PC-9 (cell line): ENCODE data around the gene NEK8. TPM values are rescaled to one million over a fixed set of nuclear protein-coding genes. Genes with fewer than 3 reads are reported as not detected.

ENCODE experiments used
- BruUV-seq: library from RNA; stranded (reverse); fragments of 400-500 nt; replicated peaks from 2 replicates; lab custom pipeline; 2021; lab: Mats Ljungman, UMichigan
- CTCF ChIA-PET: fragments of 300-600 bp; sonication (Branson Sonifier 250); formaldehyde crosslinking; loops from one replicate; lab custom pipeline; 2022; ENCODE audit warnings: antibody characterized with exemption; lab: Charles Lee
- POLR2A ChIA-PET: fragments of 300-600 bp; sonication (Branson Sonifier 250); formaldehyde crosslinking; loops from one replicate; lab custom pipeline; 2022; ENCODE audit warnings: antibody characterized with exemption; ENCODE audit not compliant: unreplicated experiment; lab: Charles Lee
- DNase-seq, 2 experiments: peaks; one replicate each; pipeline versions ENCODE4 v3.0.0 to v3.0.0-alpha.2; 2015 to 2022; ENCODE audit warnings: mixed read lengths in 1 of 2
- H2AFZ ChIP-seq: fragments of 200-600 bp; sonication (generic); 2 replicates; pipeline ENCODE4 v1.8.1; 2017; ENCODE audit warnings: antibody characterized with exemption
- H3F3A ChIP-seq: fragments of 200-600 bp; sonication (generic); 2 replicates; pipeline ENCODE4 v1.8.1; 2017; ENCODE audit warnings: antibody characterized with exemption, mild to moderate bottlenecking, low read depth; ENCODE audit not compliant: insufficient read depth
- H3K27ac ChIP-seq: fragments of 200-600 bp; sonication (generic); 2 replicates; pipeline ENCODE4 v1.6.1; 2016; ENCODE audit warnings: mixed run types
- H3K27me3 ChIP-seq: fragments of 200-600 bp; sonication (generic); 2 replicates; pipeline ENCODE4 v1.6.1; 2016; ENCODE audit warnings: low read depth, mixed run types; ENCODE audit not compliant: insufficient read depth
- H3K36me3 ChIP-seq: fragments of 200-600 bp; sonication (generic); 2 replicates; pipeline ENCODE4 v1.6.1; 2016; ENCODE audit warnings: low read depth, mixed run types
- H3K4me1 ChIP-seq: fragments of 200-600 bp; sonication (generic); replicated peaks from 2 replicates; pipeline ENCODE4 v1.6.1; 2016; ENCODE audit warnings: mixed run types; ENCODE audit not compliant: insufficient read depth
- H3K4me2 ChIP-seq: fragments of 200-600 bp; sonication (generic); 2 replicates; pipeline ENCODE4 v1.6.1; 2017; ENCODE audit warnings: mixed run types
- H3K4me3 ChIP-seq: fragments of 200-600 bp; sonication (generic); 2 replicates; pipeline ENCODE4 v1.6.1; 2016; ENCODE audit warnings: mixed run types
- H3K79me2 ChIP-seq: fragments of 200-600 bp; sonication (generic); 2 replicates; pipeline ENCODE4 v1.6.1; 2017; ENCODE audit warnings: low read depth, mixed run types
- H3K9me2 ChIP-seq: fragments of 200-600 bp; sonication (generic); 2 replicates; pipeline ENCODE4 v1.8.1; 2017; ENCODE audit warnings: mild to moderate bottlenecking; ENCODE audit not compliant: insufficient read depth
- H3K9me3 ChIP-seq: fragments of 200-600 bp; sonication (generic); 2 replicates; pipeline ENCODE4 v1.8.1; 2016; ENCODE audit warnings: low read depth; ENCODE audit not compliant: insufficient read depth
- H4K20me1 ChIP-seq: fragments of 200-600 bp; sonication (generic); 2 replicates; pipeline ENCODE4 v1.8.1; 2017; ENCODE audit not compliant: insufficient read depth
- EZH2 ChIP-seq: fragments of 200-600 bp; sonication (generic); IDR thresholded peaks from 2 replicates; pipeline ENCODE4 v1.8.0; 2017; ENCODE audit warnings: antibody characterized with exemption, low read depth
- intact Hi-C: fragments of 100-400 bp; cut with micrococcal nuclease; formaldehyde crosslinking; loops from one replicate; pipeline ENCODE4 v1.10.0; 2022; ENCODE audit not compliant: unreplicated experiment
- total RNA-seq: library from RNA; stranded (reverse); gene quantifications from 2 replicates; pipeline ENCODE4 v1.2.3, GENCODE V29; 2021
- TF ChIP-seq, protein P1 (sequence below): fragments of 200-600 bp; sonication (generic); conservative IDR thresholded peaks from 2 replicates; pipeline ENCODE4 v1.6.1; 2017; ENCODE audit warnings: mixed run types, antibody characterized with exemption, mild to moderate bottlenecking, moderate library complexity

NEK8 gene
- total RNA-seq, 1 experiment from 2014 or later: 12.1 TPM

DNA sequence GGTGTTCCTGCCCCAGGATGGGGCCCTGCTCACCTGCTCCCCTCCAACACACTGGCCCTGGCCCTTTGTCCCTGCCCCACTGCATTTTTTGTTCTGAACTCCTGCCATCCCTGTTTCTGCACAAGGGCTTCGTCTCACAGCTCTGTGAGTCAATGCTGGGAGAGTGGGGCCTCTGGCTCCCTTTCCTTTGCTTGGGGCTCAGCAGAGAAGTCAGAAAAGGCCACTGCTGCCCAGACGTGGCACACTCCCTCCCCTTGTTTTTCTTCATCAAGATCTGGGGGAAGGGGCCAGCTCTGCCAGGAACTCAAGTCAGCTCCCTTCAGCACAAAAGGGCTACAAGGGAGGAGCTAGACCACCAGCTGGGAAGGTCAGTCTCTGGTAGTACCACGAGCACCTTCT is 25.8 kb upstream of the NEK8 start:
- Histone ChIP-seq H3K9me3 (no peaks in the 10 kb centered on the region), H3K4me2 (no peak overlapping the region), H3K27me3 (no peaks in the 10 kb centered on the region), H3K4me3 (no peak overlapping the region), H2AFZ (no peak overlapping the region), H3K9me2 (no peaks in the 10 kb centered on the region), H3K36me3 (peaks cover 4% of the 10 kb centered on the region; the same call in 1 of the 2 replicates), H3K4me1 (no peaks in the 10 kb centered on the region), H3K27ac (no peak overlapping the region), H3K79me2 (no peaks in the 10 kb centered on the region), H3F3A (peaks cover 17% of the 10 kb centered on the region; the same call in 1 of the 2 replicates), H4K20me1 (no peaks in the 10 kb centered on the region)
- intact Hi-C loops: no loop called here
- DNase-seq: no peak
- ChIA-PET CTCF (no interaction called here), POLR2A (no interaction called here)
- TF ChIP-seq EZH2: no peak
- TF ChIP-seq, protein P1, sequence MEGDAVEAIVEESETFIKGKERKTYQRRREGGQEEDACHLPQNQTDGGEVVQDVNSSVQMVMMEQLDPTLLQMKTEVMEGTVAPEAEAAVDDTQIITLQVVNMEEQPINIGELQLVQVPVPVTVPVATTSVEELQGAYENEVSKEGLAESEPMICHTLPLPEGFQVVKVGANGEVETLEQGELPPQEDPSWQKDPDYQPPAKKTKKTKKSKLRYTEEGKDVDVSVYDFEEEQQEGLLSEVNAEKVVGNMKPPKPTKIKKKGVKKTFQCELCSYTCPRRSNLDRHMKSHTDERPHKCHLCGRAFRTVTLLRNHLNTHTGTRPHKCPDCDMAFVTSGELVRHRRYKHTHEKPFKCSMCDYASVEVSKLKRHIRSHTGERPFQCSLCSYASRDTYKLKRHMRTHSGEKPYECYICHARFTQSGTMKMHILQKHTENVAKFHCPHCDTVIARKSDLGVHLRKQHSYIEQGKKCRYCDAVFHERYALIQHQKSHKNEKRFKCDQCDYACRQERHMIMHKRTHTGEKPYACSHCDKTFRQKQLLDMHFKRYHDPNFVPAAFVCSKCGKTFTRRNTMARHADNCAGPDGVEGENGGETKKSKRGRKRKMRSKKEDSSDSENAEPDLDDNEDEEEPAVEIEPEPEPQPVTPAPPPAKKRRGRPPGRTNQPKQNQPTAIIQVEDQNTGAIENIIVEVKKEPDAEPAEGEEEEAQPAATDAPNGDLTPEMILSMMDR: no peak
- no TSS peak for BruUV-seq

DNA sequence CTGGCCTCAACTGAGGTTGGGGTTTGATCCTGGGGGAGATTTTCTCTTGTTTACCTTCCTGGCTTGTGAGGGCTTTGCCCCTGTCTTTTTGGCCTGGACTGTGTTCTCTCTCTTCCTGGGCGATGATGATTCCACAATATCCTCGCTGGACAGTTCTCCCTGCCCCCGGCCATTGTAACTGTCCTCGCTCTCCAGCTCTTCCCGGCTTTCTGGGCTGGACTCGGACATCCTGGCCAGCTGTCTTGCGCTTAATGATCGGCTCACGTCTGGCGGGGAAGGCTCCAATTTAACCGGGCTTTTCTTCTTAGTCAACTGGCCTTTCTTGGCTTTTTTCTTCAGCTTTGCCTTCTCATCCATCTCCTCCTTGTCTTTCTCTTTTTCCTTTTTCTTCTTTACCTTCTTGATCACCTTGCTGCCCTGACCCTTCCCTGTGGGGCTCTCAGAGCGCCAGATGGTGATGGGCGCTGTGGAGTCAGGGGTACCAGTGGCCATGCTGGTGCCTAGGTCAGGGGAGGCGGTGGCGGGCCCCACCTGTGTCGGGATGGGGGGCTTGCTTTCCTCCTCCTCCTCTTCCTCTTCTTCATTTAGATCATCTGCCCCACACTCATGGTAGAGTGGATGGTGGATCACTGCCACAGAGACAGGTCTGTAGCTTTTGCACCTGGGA is 24.9 kb upstream of the NEK8 start:
- no peak overlapping the region for H3K4me2 ChIP-seq
- POLR2A ChIA-PET: no interaction called here
- TF ChIP-seq, protein P1: no peak
- TF ChIP-seq EZH2: no peak
- H3K9me2 ChIP-seq: no peaks in the 10 kb centered on the region
- no TSS peak for BruUV-seq
- CTCF ChIA-PET: no interaction called here
- no peak overlapping the region for H3K27ac ChIP-seq
- H2AFZ ChIP-seq: no peak overlapping the region
- DNase-seq: no peak
- H3K79me2 ChIP-seq: no peaks in the 10 kb centered on the region
- H3K4me3 ChIP-seq: no peak overlapping the region
- intact Hi-C loops: no loop called here
- H3K9me3 ChIP-seq: no peaks in the 10 kb centered on the region
- peaks cover 14% of the 10 kb centered on the region; the same call in 1 of the 2 replicates for H3F3A ChIP-seq
- no peaks in the 10 kb centered on the region for H3K4me1 ChIP-seq
- no peaks in the 10 kb centered on the region; the same call in 1 of the 2 replicates for H3K36me3 ChIP-seq
- H3K27me3 ChIP-seq: no peaks in the 10 kb centered on the region
- no peaks in the 10 kb centered on the region for H4K20me1 ChIP-seq

DNA sequence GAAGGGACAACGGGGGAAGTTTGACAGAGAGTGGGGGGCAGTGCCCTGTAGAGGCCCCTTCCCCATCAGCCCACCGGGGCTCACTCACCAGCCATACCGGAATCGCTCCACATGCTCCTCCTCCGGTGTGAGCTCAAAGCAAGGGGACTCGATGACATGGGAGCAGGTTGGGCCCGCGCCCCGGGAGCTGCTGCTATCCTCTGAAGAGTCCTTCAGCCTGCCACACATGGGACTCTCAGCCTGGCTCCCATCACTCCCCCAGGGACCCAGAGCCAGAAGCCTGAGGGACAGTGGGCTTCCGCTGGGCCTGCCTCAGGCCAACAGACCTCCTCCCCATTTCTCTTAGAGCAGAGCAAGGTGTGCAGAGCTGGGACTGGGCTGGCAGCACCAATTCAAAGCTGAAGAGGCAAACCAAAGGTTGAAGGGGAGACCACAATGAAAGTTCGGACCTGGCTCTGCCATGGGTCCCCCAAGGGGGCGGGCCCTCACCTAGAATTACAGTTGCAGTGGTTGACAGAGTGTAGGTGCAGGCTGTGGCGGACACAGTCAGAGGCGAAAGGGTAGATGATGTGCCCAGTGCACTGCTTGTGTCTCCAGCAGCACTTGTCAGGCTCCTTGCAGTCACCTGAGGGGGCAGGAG is 24.2 kb upstream of the NEK8 start:
- H3K4me1 ChIP-seq: no peaks in the 10 kb centered on the region
- intact Hi-C loops: no loop called here
- no peak for DNase-seq
- H3K9me3 ChIP-seq: no peaks in the 10 kb centered on the region
- TF ChIP-seq EZH2: no peak
- TF ChIP-seq, protein P1: no peak
- ChIA-PET POLR2A (no interaction called here), CTCF (interaction anchor here (0.5 kb wide), 1 partner anchor 9 kb away, joined by 5 read pairs; no protein-coding TSS in a partner anchor)
- BruUV-seq: no TSS peak
- no peak overlapping the region for H3K27ac ChIP-seq
- H3K27me3 ChIP-seq: no peaks in the 10 kb centered on the region
- H3K9me2 ChIP-seq: no peaks in the 10 kb centered on the region
- H4K20me1 ChIP-seq: no peaks in the 10 kb centered on the region
- no peak overlapping the region for H3K4me2 ChIP-seq
- peaks cover 18% of the 10 kb centered on the region; the same call in 1 of the 2 replicates for H3F3A ChIP-seq
- no peak overlapping the region for H2AFZ ChIP-seq
- H3K79me2 ChIP-seq: no peaks in the 10 kb centered on the region
- H3K36me3 ChIP-seq: no peaks in the 10 kb centered on the region; the same call in 1 of the 2 replicates
- H3K4me3 ChIP-seq: no peak overlapping the region
